DOHH2 (cell line): ENCODE results near the gene FLYWCH1.

Source experiments
- EZH2phosphoT487 ChIP-seq: fragments of 200-600 bp; sonication (generic); IDR thresholded peaks from 2 replicates; pipeline ENCODE4 v1.6.1; 2017; ENCODE audit warnings: borderline replicate concordance, mild to moderate bottlenecking, antibody characterized with exemption, low read length, moderate library complexity, mixed read lengths
- TF ChIP-seq, protein P1 (sequence below): fragments of 200-600 bp; sonication (generic); IDR thresholded peaks from one replicate; pipeline ENCODE4 v1.5.1; 2014; ENCODE audit warnings: antibody characterized with exemption, mild to moderate bottlenecking, low read depth, low read length; ENCODE audit not compliant: poor library complexity, severe bottlenecking

DNA sequence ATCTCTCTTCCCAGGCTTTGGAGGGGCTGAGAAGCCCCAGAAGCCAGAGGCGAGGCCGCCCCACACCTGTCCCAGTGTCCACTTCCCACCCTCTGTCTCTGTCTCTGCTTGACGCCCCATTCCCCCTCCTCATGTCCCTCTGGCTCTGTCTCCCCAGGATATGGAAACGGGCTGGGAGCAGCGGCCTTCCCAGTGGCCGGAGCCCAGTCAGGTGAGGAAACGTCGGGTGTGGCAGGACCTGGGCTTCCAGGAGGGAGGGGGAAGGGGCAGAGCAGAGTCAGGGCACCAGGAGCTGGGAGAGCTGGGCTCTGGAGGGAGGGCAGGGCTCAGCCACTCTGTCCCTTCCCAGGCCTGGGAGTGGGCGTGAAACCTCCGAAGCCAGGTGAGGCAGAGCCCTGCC is 79.2 kb downstream of the FLYWCH1 start:
- TF ChIP-seq, protein P1, sequence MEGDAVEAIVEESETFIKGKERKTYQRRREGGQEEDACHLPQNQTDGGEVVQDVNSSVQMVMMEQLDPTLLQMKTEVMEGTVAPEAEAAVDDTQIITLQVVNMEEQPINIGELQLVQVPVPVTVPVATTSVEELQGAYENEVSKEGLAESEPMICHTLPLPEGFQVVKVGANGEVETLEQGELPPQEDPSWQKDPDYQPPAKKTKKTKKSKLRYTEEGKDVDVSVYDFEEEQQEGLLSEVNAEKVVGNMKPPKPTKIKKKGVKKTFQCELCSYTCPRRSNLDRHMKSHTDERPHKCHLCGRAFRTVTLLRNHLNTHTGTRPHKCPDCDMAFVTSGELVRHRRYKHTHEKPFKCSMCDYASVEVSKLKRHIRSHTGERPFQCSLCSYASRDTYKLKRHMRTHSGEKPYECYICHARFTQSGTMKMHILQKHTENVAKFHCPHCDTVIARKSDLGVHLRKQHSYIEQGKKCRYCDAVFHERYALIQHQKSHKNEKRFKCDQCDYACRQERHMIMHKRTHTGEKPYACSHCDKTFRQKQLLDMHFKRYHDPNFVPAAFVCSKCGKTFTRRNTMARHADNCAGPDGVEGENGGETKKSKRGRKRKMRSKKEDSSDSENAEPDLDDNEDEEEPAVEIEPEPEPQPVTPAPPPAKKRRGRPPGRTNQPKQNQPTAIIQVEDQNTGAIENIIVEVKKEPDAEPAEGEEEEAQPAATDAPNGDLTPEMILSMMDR: no peak
- TF ChIP-seq EZH2phosphoT487: no peak
